Choroid plexus epithelial cell (primary cell): ENCODE measurements around the gene ACD.

Experiments used
- DNase-seq: peaks from one replicate; pipeline ENCODE4 v3.0.0-alpha.2; 2010; ENCODE audit warnings: low read depth
- H3K4me3 ChIP-seq: 2 replicates; pipeline ENCODE4 v1.5.1; 2011; ENCODE audit warnings: low read depth, mild to moderate bottlenecking, control low read depth, low read length, moderate library complexity
- TF ChIP-seq, protein P1 (sequence below): conservative IDR thresholded peaks from 2 replicates; pipeline ENCODE4 v1.5.1; 2011; ENCODE audit warnings: low read depth, mild to moderate bottlenecking, control low read depth, inconsistent platforms, low read length, moderate library complexity

The ACD gene

DNA sequence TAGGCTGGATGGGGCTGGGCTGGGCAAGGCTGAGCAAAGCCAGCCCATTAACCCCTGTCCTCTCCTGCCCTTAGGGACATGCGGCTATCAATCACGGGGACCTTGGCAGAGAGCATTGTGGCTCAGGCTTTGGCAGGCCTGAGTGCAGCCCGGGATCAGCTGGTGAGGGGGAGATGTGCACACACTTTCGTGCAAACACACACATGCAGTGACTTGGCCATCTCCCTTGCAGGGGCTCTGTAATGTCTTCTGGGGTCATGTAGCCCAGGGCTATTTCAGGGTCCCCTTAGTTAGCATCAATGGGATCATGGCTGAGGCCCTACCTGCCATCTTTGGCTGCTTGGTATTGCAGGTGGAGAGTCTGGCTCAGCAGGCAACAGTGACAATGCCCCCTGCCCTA is 8.2 kb downstream of the ACD start:
- DNase-seq: no peak
- TF ChIP-seq, protein P1, sequence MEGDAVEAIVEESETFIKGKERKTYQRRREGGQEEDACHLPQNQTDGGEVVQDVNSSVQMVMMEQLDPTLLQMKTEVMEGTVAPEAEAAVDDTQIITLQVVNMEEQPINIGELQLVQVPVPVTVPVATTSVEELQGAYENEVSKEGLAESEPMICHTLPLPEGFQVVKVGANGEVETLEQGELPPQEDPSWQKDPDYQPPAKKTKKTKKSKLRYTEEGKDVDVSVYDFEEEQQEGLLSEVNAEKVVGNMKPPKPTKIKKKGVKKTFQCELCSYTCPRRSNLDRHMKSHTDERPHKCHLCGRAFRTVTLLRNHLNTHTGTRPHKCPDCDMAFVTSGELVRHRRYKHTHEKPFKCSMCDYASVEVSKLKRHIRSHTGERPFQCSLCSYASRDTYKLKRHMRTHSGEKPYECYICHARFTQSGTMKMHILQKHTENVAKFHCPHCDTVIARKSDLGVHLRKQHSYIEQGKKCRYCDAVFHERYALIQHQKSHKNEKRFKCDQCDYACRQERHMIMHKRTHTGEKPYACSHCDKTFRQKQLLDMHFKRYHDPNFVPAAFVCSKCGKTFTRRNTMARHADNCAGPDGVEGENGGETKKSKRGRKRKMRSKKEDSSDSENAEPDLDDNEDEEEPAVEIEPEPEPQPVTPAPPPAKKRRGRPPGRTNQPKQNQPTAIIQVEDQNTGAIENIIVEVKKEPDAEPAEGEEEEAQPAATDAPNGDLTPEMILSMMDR: no peak
- H3K4me3 ChIP-seq: no peak overlapping the region

DNA sequence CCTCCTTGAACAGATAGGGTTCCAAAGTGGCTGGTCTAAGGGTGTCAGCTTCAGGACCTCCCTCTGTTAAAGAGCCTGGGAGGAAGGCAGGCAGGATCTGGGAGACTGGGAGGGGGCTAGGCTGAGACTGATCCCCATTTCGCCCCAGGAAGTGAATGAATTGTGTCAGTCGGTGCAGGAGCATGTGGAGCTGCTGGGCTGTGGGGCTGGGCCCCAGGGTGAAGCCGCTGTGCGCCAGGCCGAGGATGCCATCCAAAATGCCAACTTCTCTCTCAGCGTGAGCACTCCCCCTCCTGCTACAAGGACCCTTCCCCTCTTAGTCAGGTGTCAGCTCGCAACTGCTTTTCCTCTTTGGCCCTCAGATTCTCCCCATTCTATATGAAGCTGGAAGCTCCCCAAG is 9.0 kb downstream of the ACD start:
- TF ChIP-seq, protein P1: no peak
- DNase-seq: no peak
- no peak overlapping the region for H3K4me3 ChIP-seq

GRCh38 chr16:67650023-67650422 is 10.0 kb downstream of the ACD start:
- no peak for DNase-seq
- no peak overlapping the region for H3K4me3 ChIP-seq
- TF ChIP-seq, protein P1: no peak

GRCh38 chr16:67649494-67649931 is 10.5 kb downstream of the ACD start:
- no peak for DNase-seq
- TF ChIP-seq, protein P1: no peak
- no peak overlapping the region for H3K4me3 ChIP-seq

- no peak for DNase-seq
- TF ChIP-seq, protein P1: no peak
- no peak overlapping the region for H3K4me3 ChIP-seq
Observed at GRCh38 chr16:67648764-67649407, 11.2 kb downstream of the ACD start.

- H3K4me3 ChIP-seq: no peak overlapping the region
- DNase-seq: no peak
- TF ChIP-seq, protein P1: no peak
Observed at GRCh38 chr16:67648088-67648763, 11.8 kb downstream of the ACD start.

DNA sequence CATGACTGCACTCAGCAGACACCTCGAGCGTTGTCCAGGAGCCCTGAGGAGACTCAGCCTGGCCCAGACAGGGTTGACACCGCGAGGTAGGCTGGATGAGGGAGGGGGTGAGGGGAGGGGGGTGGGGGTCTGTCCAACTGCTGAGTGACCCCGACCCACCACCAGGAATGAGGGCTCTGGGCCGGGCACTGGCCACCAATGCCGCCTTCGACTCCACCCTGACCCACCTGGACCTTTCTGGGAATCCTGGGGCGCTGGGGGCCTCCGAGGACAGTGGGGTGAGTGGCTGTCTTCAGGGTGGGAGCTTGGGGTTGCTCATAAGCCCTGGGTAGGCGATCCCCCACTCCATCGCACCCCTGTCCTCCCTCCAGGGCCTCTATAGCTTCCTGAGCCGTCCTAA is 12.4 kb downstream of the ACD start:
- no peak overlapping the region for H3K4me3 ChIP-seq
- TF ChIP-seq, protein P1: no peak
- no peak for DNase-seq
